Thoracic aorta (tissue), 2 donors: ENCODE results near the gene PIK3CA. TPM values are rescaled to one million over a fixed set of nuclear protein-coding genes. Genes with fewer than 3 reads are reported as not detected.
"Not testable (repeated sequence)": the region's sequence is repeated elsewhere in the genome, so short reads cannot be mapped to it uniquely, and the experiment has no call there.

Experiments used
- ATAC-seq: fragments of 150-250 bp; one replicate; pipeline ENCODE4 v1.8.0; 2017; ENCODE audit warnings: low read depth; ENCODE audit not compliant: insufficient number of reproducible peaks, low FRiP score
- DNase-seq: peaks from one replicate; pipeline ENCODE4 v3.0.0-alpha.2; 2020; ENCODE audit warnings: low spot score
- H3K27ac ChIP-seq, 2 donors: fragments of 200-600 bp; sonication (generic); 1 replicate in 1 of 2; 2 replicates in 1 of 2; pipeline ENCODE4 v1.5.1; 2016; ENCODE audit warnings: mild to moderate bottlenecking in 2 of 2, moderate library complexity in 2 of 2
- H3K27me3 ChIP-seq: fragments of 200-600 bp; sonication (generic); replicated peaks from 2 replicates; pipeline ENCODE4 v1.6.0; 2016; ENCODE audit warnings: mild to moderate bottlenecking; ENCODE audit not compliant: insufficient read depth
- H3K36me3 ChIP-seq: fragments of 200-600 bp; sonication (generic); one replicate; pipeline ENCODE4 v1.5.1; 2016
- H3K4me1 ChIP-seq, 2 donors: fragments of 200-600 bp; sonication (generic); 1 replicate in 1 of 2; 2 replicates in 1 of 2; pipeline versions ENCODE4 v1.5.1 to v1.6.0; 2016; ENCODE audit warnings: low read depth in 2 of 2, mild to moderate bottlenecking in 1 of 2; ENCODE audit not compliant: control insufficient read depth in 1 of 2
- H3K4me3 ChIP-seq: fragments of 200-600 bp; sonication (generic); 2 replicates; pipeline ENCODE4 v1.5.1; 2016; ENCODE audit warnings: mild to moderate bottlenecking
- H3K9me3 ChIP-seq: fragments of 200-600 bp; sonication (generic); 2 replicates; pipeline ENCODE4 v1.5.1; 2016
- total RNA-seq, 2 donors: library from RNA; depleted of rRNA; stranded (reverse); fragments of >200 nt; gene quantifications; one replicate each; pipeline versions ENCODE4 v1.1.0 to v1.2.3, GENCODE V29; 2016
- TF ChIP-seq, protein P1 (sequence below): fragments of 200-600 bp; sonication (generic); IDR thresholded peaks from one replicate; pipeline ENCODE4 v1.5.1; 2019; ENCODE audit warnings: antibody characterized with exemption

PIK3CA gene
- total RNA-seq, 2 donors from 2014 or later: 33.9 to 39.5 TPM

DNA sequence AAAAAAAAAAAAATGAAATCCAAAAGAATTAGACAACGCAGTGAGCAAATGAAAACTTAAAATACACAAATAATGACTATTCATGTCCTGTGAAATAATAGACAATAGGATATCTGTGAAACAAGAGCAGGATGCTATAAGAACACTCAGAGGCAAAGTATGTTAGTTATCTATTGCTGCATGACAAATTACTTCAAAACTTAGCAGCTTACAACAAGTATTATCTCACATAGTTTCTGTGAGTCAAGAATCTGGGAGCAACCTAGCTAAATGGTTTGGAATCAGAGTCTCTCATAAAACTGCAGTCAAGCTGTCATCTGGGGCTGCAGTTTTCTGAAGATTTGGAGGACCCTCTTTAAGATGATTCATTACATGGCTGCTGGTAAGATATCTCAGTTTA, 40.1 kb upstream of the PIK3CA start:
- Histone ChIP-seq H3K4me3 (no peak overlapping the region), H3K9me3 (no peaks in the 10 kb centered on the region), H3K4me1 (no peaks in the 10 kb centered on the region), H3K27ac (no peak overlapping the region), H3K36me3 (no peaks in the 10 kb centered on the region), H3K27me3 (no peaks in the 10 kb centered on the region)
- TF ChIP-seq, protein P1, sequence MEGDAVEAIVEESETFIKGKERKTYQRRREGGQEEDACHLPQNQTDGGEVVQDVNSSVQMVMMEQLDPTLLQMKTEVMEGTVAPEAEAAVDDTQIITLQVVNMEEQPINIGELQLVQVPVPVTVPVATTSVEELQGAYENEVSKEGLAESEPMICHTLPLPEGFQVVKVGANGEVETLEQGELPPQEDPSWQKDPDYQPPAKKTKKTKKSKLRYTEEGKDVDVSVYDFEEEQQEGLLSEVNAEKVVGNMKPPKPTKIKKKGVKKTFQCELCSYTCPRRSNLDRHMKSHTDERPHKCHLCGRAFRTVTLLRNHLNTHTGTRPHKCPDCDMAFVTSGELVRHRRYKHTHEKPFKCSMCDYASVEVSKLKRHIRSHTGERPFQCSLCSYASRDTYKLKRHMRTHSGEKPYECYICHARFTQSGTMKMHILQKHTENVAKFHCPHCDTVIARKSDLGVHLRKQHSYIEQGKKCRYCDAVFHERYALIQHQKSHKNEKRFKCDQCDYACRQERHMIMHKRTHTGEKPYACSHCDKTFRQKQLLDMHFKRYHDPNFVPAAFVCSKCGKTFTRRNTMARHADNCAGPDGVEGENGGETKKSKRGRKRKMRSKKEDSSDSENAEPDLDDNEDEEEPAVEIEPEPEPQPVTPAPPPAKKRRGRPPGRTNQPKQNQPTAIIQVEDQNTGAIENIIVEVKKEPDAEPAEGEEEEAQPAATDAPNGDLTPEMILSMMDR: no peak
- DNase-seq: no peak
- ATAC-seq: no peak

DNA sequence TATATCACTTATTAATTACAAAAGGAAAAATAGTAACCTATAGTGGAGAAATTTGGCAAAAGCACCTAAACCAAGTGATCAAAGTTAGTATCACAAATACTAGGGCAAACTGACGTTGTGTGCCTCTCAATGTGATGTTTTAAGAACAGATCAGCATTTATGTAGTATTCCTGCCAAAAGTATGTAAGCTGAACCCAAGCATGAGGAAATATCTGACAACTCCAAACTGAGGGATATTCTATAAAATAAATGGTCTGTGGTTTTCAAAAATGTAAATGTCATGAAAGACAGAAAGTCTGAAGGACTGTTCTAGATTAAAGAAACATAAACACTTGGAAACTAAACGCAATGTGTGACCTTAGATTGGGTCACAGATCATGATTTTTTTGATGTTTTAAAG, 34.3 kb upstream of the PIK3CA start:
- ATAC-seq: no peak
- Histone ChIP-seq H3K4me1 (no peaks in the 10 kb centered on the region), H3K27me3 (no peaks in the 10 kb centered on the region), H3K4me3 (no peak overlapping the region), H3K27ac (no peak overlapping the region), H3K36me3 (no peaks in the 10 kb centered on the region), H3K9me3 (no peaks in the 10 kb centered on the region)
- TF ChIP-seq, protein P1: no peak
- DNase-seq: no peak

DNA sequence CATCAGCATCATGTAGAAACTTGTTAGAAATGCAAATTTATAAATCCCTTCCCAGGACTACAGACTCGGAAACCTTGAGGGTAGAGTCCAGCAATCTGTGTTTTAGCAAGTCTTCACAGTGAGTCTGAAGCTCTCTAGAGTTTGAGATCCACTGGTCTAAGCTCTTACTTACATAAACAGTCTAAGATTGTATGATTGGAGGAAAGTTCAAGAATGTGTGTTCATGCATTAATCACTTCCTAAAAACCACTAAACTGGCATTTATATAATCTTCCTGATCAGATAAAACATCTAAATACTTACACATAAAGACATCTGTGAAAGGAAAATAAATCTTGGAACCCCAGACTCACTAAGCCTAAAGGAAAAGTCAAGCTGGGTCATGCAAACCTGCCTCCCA, 32.7 kb upstream of the PIK3CA start:
- H3K27ac ChIP-seq, H3K4me3 ChIP-seq, DNase-seq, H3K9me3 ChIP-seq, H3K36me3 ChIP-seq, H3K27me3 ChIP-seq, H3K4me1 ChIP-seq, ATAC-seq: not testable (repeated sequence)

DNA sequence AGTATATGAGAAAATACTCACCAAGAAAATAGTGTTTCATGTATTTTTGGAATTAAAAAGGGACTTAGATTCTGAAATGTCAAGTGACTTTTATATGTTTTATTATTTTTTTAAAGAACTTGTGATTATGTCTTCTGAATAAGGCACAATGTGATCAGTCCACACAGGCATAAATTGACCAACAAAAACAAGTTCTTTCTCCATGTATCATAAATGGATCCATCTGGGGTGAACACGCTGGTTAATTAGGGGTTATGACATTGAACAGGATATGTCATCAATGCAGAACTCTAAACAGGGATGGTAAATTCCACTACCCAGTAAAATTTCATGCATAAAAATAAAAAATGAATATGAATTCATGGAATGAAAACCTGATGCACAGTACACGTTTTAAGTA, 31.3 kb upstream of the PIK3CA start:
- DNase-seq (no peak), ATAC-seq (no peak)
- TF ChIP-seq, protein P1: no peak

DNA sequence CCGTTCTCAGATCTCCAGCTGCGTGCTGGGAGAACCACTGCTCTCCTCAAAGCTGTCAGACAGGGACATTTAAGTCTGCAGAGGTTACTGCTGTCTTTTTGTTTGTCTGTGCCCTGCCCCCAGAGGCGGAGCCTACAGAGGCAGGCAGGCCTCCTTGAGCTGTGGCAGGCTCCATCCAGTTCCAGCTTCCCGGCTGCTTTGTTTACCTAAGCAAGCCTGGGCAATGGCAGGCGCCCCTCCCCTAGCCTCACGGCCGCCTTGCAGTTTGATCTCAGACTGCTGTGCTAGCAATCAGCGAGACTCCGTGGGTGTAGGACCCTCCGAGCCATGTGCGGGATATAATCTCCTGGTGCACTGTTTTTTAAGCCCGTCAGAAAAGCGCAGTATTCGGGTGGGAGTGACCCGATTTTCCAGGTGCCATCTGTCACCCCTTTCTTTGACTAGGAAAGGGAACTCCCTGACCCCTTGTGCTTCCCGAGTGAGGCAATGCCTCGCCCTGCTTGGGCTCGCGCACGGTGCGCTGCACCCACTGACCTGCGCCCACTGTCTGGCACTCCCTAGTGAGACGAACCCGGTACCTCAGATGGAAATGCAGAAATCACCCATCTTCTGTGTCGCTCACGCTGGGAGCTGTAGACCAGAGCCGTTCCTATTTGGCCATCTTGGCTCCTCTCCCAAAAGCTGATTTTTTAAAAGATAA, 15.8 kb upstream of the PIK3CA start:
- H3K27ac ChIP-seq, H3K9me3 ChIP-seq, H3K27me3 ChIP-seq, DNase-seq, H3K4me1 ChIP-seq, H3K4me3 ChIP-seq, H3K36me3 ChIP-seq, ATAC-seq: not testable (repeated sequence)

More for the DNA sequence above, 31.3 kb upstream of the PIK3CA start:
- Histone ChIP-seq H3K27ac (no peak overlapping the region), H3K27me3 (no peaks in the 10 kb centered on the region), H3K36me3 (no peaks in the 10 kb centered on the region), H3K4me3 (no peak overlapping the region), H3K9me3 (no peaks in the 10 kb centered on the region), H3K4me1 (no peaks in the 10 kb centered on the region)

DNA sequence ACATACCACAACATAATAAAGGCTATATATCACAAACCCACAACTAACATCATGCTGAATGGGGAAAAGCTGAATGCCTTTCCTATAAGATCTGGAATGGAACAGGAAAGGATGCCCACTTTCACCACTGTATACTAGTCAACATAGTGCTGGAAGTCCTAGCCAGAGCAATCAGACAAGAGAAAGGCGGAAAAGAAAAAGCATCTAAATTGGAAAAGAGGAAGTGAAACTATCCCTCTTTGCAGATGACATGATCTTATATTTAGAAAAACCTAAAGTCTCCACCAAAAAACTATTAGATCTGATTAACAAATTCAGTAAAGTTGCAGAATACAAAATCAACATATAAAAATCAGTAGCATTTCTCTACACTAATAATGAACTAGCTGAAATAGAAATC, 14.6 kb upstream of the PIK3CA start:
- TF ChIP-seq, protein P1: no peak
- Histone ChIP-seq H3K9me3 (no peaks in the 10 kb centered on the region), H3K27me3 (no peaks in the 10 kb centered on the region), H3K36me3 (no peaks in the 10 kb centered on the region), H3K27ac (no peak overlapping the region), H3K4me1 (no peaks in the 10 kb centered on the region), H3K4me3 (no peak overlapping the region)
- no peak for DNase-seq
- no peak for ATAC-seq
